ENCODE measurements around the gene ATXN10. TPM values are rescaled to one million over a fixed set of nuclear protein-coding genes. Genes with fewer than 3 reads are reported as not detected.

Gene ATXN10
- total RNA-seq, 1 experiment from 2014 or later: 135 TPM

DNA sequence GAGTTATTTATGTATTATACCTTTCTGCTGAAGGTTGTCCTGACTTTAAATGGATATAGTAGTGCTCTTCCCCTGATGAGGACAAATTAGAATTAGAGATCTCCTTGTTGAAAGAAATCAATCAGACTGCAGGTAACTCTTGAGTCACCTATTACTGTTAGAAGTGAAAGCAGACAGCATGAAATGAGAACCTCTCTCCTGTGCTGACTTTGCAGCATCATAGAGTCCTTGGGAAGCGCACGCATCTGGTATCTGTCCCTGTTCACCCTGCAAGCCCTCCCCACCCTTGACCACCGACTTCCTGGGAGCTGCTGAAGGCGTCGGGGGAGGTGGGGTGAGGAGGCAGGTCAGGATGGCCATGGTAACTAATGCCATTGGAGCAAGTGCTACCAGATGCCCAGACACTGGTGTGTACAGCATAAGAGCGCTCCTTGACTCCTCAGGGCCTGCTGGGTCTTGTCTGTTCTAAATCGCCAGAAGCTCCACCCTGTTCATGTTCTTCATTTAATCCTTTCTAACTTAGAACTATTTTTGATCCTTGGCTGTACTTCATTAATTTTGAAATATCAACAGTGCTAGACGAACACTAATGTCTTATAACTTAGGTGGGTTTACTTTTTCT is 161.4 kb downstream of the ATXN10 start:
- Histone ChIP-seq H3K27me3 (ENCODE audit: insufficient read depth, low read length) (no peaks in the 10 kb centered on the region), H3K36me3 (ENCODE audit: control insufficient read depth in 1 of 2, insufficient read depth in 2 of 2, low read length in 2 of 2) (no peaks in the 10 kb centered on the region; a peak in 1 of 4 replicates), H3K4me1 (ENCODE audit: control insufficient read depth in 1 of 2, insufficient read depth in 2 of 2, low read length in 2 of 2) (peaks cover 0 to 5% of the 10 kb centered on the region in 2 experiments; a peak in 1 of 4 replicates), H3K9me2 (ENCODE audit: insufficient read depth) (no peaks in the 10 kb centered on the region), H4K20me1 (ENCODE audit: insufficient read depth) (no peaks in the 10 kb centered on the region), H3K27ac (ENCODE audit: low read depth, low read length) (no peak overlapping the region), H3K4me2 (ENCODE audit: low read length) (no peak overlapping the region), H2AFZ (ENCODE audit: low read depth, low read length, poor library complexity, severe bottlenecking) (no peak overlapping the region), H3K9me3 (ENCODE audit: control insufficient read depth in 1 of 2, insufficient read depth in 1 of 2, low read depth in 1 of 2, low read length in 2 of 2) (no peaks in the 10 kb centered on the region), H3K9ac (ENCODE audit: low read length) (no peak overlapping the region), H3K4me3 (replicated peaks in 1 of 2; ENCODE audit: low read depth in 1 of 2, low read length in 2 of 2) (no peak overlapping the region), H3K79me2 (ENCODE audit: insufficient read depth, low read length) (no peaks in the 10 kb centered on the region)
- DNase-seq (ENCODE audit: low read depth, low spot score) (no peak), ATAC-seq (no peak)
- TF ChIP-seq SP1 (IDR thresholded peaks at IDR 0.05; ENCODE audit: low read depth) (no peak), SRF (IDR thresholded peaks at IDR 0.05; ENCODE audit: low read depth) (no peak), EGR1 (IDR thresholded peaks at IDR 0.05; ENCODE audit: low read depth) (no peak), RAD21 (IDR thresholded peaks at IDR 0.05; ENCODE audit: low read depth) (no peak), CBX3 (IDR thresholded peaks at IDR 0.05; ENCODE audit: low read depth) (no peak), POLR2A (IDR thresholded peaks at IDR 0.05; ENCODE audit: borderline replicate concordance, extremely low read depth, insufficient read depth, insufficient read length) (no peak), YY1 (IDR thresholded peaks at IDR 0.05; ENCODE audit: extremely low read depth, insufficient replicate concordance, low read depth, low read length) (no peak), EZH2phosphoT487 (IDR thresholded peaks at IDR 0.05; ENCODE audit: borderline replicate concordance) (no peak), POLR2AphosphoS5 (IDR thresholded peaks at IDR 0.05; ENCODE audit: low read depth, low read length) (no peak), ZNF274 (IDR thresholded peaks at IDR 0.05; ENCODE audit: low read depth, low read length) (no peak), EZH2 (IDR thresholded peaks at IDR 0.05) (no peak), CEBPB (IDR thresholded peaks at IDR 0.05; ENCODE audit: low read depth) (no peak), ZBTB33 (IDR thresholded peaks at IDR 0.05; ENCODE audit: extremely low read depth, insufficient replicate concordance, low read length) (no peak)
- TF ChIP-seq, protein P1, sequence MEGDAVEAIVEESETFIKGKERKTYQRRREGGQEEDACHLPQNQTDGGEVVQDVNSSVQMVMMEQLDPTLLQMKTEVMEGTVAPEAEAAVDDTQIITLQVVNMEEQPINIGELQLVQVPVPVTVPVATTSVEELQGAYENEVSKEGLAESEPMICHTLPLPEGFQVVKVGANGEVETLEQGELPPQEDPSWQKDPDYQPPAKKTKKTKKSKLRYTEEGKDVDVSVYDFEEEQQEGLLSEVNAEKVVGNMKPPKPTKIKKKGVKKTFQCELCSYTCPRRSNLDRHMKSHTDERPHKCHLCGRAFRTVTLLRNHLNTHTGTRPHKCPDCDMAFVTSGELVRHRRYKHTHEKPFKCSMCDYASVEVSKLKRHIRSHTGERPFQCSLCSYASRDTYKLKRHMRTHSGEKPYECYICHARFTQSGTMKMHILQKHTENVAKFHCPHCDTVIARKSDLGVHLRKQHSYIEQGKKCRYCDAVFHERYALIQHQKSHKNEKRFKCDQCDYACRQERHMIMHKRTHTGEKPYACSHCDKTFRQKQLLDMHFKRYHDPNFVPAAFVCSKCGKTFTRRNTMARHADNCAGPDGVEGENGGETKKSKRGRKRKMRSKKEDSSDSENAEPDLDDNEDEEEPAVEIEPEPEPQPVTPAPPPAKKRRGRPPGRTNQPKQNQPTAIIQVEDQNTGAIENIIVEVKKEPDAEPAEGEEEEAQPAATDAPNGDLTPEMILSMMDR (IDR thresholded peaks at IDR 0.05 in 2 of 3, conservative IDR thresholded peaks at IDR 0.05 in 1 of 3; ENCODE audit: borderline replicate concordance in 1 of 3, insufficient read depth in 1 of 3, low read depth in 2 of 3, low read length in 2 of 3): no peak
- TF ChIP-seq, protein P2, sequence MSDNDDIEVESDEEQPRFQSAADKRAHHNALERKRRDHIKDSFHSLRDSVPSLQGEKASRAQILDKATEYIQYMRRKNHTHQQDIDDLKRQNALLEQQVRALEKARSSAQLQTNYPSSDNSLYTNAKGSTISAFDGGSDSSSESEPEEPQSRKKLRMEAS (IDR thresholded peaks at IDR 0.05): no peak
- TF ChIP-seq, protein P3, sequence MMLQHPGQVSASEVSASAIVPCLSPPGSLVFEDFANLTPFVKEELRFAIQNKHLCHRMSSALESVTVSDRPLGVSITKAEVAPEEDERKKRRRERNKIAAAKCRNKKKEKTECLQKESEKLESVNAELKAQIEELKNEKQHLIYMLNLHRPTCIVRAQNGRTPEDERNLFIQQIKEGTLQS (IDR thresholded peaks at IDR 0.05): no peak
- ChIA-PET RAD21 (ENCODE audit: low non-redundant PET in 1 of 2, low total read pairs in 2 of 2, uncharacterized antibody in 2 of 2, unreplicated experiment in 2 of 2) (no interaction called here), POLR2A (no interaction called here), CTCF (interaction anchor here (0.8 to 1.4 kb wide), 3 partner anchors 9 to 184 kb away, joined by 3 to 4 read pairs (median 3); no protein-coding TSS in a partner anchor)
- intact Hi-C loops (cut with micrococcal nuclease): loop anchor here (10.0 kb wide), 1 partner anchor 178 kb away; no protein-coding TSS in a partner anchor
- BruUV-seq (replicated peaks): no TSS peak
